Fibroblast of skin of left quadriceps (primary cell): ENCODE results near the gene RNF141.
A peak's percentile ranks its signal among the peaks of the same experiment; 100 is the strongest.

Experiments
- DNase-seq, 2 experiments: peaks; one replicate each; pipeline ENCODE4 v3.0.0-alpha.2; 2013; ENCODE audit warnings: low read depth in 2 of 2

Gene RNF141

GRCh38 chr11:10498022-10498400 lies 43.0 kb downstream of the RNF141 start:
- no peak for DNase-seq

GRCh38 chr11:10497371-10498021 lies 43.5 kb downstream of the RNF141 start:
- no peak for DNase-seq

- no peak for DNase-seq
Measured at GRCh38 chr11:10496296-10496936, 44.6 kb downstream of the RNF141 start.

GRCh38 chr11:10495464-10495786 lies 45.6 kb downstream of the RNF141 start:
- no peak for DNase-seq

GRCh38 chr11:10494636-10495463 lies 46.1 kb downstream of the RNF141 start:
- no peak for DNase-seq

- no peak for DNase-seq
Measured at GRCh38 chr11:10493041-10493663, 47.8 kb downstream of the RNF141 start.

GRCh38 chr11:10492084-10492483 lies 48.9 kb downstream of the RNF141 start:
- DNase-seq: no peak

- peak; percentile 14 to 18 for DNase-seq
Measured at GRCh38 chr11:10490398-10491241, 50.4 kb downstream of the RNF141 start.

- DNase-seq: no peak
Measured at GRCh38 chr11:10490032-10490397, 51.0 kb downstream of the RNF141 start.

GRCh38 chr11:10488934-10489691 lies 51.9 kb downstream of the RNF141 start:
- no peak for DNase-seq

- no peak for DNase-seq
Measured at GRCh38 chr11:10488121-10488933, 52.7 kb downstream of the RNF141 start.

- DNase-seq: no peak
Measured at GRCh38 chr11:10487002-10487647, 53.9 kb downstream of the RNF141 start.

- DNase-seq: no peak
Measured at GRCh38 chr11:10486161-10486840, 54.7 kb downstream of the RNF141 start.

- DNase-seq: no peak
Measured at GRCh38 chr11:10485646-10486045, 55.3 kb downstream of the RNF141 start.

- DNase-seq: no peak
Measured at GRCh38 chr11:10484461-10485180, 56.4 kb downstream of the RNF141 start.

GRCh38 chr11:10483584-10483983 lies 57.4 kb downstream of the RNF141 start:
- no peak for DNase-seq

GRCh38 chr11:10483174-10483573 lies 57.8 kb downstream of the RNF141 start:
- no peak for DNase-seq
